CD4-positive, alpha-beta T cell treated with Interferon alpha-2 for 1 hour (primary cell): Measurements from ENCODE around the gene SVEP1.
"Not testable (repeated sequence)": the region's sequence is repeated elsewhere in the genome, so short reads cannot be mapped to it uniquely, and the experiment has no call there.

Experiments used
- DNase-seq, 2 donors: peaks; one replicate each; pipeline ENCODE4 v3.0.0-alpha.2; 2020 to 2022

SVEP1 gene

GRCh38 chr9:110578575-110579033 lies 937 bp downstream of the SVEP1 start:
- no peak for DNase-seq

- DNase-seq: no peak
Measured at GRCh38 chr9:110575945-110576344, 3.6 kb downstream of the SVEP1 start.

- DNase-seq: no peak
Measured at GRCh38 chr9:110575169-110575568, 4.4 kb downstream of the SVEP1 start.

DNA sequence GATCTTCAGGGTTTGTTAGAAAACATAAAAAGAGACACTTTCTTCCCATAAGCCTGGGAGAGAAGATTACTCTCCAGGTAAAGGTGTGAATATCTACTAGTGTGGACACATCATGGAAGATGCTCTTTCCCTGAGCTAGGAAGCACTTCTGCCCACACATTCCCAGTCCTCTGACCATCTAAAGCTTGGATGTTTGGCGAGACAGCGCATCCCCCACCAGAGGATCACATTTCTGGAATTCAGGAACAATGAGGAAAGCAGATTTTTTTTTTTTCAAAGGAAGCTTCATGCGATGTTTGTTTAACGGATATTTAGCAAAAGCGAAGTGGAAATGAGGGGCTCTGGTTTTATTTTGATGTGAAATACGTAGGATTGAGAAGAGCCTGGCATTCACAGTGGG lies 6.2 kb downstream of the SVEP1 start:
- DNase-seq: no peak

- DNase-seq: no peak
Measured at GRCh38 chr9:110571801-110572483, 7.6 kb downstream of the SVEP1 start.

- no peak for DNase-seq
Measured at GRCh38 chr9:110566156-110566555, 13.4 kb downstream of the SVEP1 start.

DNA sequence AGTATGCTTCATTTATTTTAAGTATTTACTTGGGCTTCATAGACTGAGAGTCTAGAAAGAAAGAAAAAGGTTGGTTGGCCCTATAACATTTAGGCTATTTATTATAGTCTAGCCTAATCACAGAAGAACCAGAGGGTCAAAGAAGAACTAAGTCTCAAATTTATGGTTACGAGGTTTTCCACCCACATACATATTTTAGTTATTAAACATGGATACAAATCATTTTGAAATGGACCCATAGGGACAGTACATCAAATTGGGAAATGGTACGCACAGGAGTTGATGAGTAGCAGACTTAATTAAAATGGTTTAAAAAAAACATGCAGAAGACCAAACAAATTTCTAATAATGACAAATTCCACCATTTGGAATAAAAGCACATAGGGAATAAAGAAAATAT lies 17.7 kb downstream of the SVEP1 start:
- no peak for DNase-seq

- no peak for DNase-seq
Measured at GRCh38 chr9:110559869-110560268, 19.7 kb downstream of the SVEP1 start.

- DNase-seq: no peak
Measured at GRCh38 chr9:110555551-110556331, 23.8 kb downstream of the SVEP1 start.

DNA sequence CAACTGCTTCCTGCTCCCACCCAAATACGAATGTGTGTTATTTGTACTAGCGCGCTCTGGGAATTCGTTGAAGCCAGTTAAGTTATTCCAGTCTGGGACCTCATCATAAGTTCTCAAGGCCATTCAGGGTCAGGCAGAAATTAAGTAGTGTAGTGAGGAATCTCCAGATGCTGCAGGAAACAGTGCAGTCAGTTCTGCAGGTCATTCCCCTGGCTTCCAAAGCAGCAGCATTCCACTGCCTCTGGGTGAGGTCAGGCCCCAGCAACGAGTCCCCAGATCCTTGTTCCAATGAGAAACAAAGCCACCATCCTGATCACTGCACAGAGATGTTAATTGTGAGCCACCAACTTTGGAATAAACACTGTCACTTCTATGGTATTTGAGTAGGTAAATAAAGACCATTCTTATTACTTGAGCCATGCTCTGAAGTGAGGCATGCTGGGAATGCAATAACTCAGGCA lies 33.1 kb downstream of the SVEP1 start:
- DNase-seq: no peak

DNA sequence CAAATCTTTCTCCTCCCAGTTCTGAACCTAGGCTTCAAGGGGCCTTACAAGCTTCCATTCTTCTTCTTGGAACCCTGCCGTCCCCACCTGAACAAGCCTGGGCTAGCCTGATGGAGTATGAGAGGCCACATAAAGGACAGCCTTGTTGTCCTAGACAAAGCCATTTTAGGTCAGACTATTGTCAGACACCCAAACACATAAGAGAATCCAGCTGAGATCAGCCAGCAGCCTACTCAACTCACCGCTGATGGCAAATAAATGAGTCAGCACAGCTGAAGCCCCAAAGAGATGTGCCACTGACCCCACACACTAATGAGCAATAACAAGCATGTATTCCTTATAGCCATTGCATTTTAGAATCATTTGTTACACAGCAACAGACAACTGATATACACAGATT lies 33.8 kb downstream of the SVEP1 start:
- DNase-seq: no peak

DNA sequence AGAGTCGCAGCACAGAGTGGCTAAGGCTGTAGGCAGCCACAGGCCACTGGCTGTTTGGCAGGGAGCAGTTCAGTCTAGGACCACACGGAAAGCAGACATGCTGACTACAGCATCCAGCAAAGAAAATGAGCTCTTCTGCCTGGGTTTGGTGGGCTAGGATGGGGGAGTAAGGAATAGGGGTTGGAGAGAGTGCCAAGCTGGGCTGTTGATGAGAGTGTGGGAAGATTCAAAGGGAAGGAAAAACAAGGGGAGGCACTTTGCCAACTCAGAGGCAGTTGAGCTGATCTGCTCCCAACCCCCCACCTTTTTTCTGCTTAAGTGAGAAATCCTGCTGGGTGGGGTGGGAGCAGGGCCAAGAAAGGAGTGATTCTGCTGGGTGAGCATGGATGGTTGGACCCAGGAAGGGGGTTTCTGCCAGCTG lies 35.9 kb downstream of the SVEP1 start:
- DNase-seq: no peak

DNA sequence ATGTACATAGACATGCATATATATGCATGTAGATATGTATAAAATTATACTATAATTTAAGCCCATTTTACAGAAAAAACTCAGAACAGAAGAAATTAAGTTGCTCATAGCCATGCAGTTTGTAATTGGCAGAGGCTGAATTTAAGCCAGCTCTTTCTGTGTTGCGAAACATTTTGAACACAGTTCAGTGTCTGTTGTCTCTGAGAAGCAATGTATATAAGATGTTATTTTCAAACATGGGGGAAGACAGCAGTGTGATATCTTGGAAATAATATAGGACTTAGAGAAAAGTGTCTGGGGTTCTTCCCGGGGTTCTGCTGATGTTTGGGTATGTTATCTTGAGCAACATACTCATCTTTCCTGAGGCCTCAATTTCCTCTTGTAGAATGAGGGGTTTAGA lies 37.6 kb downstream of the SVEP1 start:
- no peak for DNase-seq

DNA sequence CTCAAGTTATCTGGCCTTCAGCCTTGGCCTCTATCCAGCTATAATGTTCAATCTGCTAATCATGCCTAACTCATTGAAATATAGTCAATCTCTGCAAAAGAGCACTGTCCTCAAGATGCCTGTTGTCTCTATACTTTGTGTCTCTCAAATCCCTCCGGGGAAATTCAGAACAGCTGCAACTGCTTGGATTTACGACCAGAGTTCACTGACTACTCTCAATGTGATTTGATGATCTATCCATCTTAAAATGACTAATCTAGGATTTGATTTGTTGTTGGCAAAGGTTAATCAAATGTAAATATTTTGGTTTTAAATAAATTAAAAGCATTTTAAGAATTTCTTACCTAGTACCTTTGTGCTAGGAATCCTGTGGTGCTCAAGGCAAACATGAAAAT lies 40.9 kb downstream of the SVEP1 start:
- no peak for DNase-seq

GRCh38 chr9:110537841-110538646 lies 41.5 kb downstream of the SVEP1 start:
- no peak for DNase-seq

DNA sequence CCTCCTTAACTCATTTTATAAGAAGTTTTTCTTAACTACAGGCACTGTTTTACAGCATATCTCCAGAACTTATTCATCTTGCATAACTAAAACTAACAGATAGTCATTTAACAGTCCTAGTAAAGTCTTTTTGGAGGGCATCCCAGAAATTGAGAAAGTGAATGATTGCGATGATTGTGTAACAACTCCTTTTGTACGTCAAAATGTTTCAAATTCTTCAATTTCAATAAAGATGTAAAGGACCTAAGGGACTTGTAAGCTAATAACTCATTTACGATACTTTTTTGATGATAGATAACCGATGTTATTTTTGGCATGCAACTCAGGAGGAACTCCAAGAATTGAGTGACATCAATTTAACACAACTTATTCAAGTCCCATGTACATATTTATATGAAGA lies 42.7 kb downstream of the SVEP1 start:
- DNase-seq: no peak

DNA sequence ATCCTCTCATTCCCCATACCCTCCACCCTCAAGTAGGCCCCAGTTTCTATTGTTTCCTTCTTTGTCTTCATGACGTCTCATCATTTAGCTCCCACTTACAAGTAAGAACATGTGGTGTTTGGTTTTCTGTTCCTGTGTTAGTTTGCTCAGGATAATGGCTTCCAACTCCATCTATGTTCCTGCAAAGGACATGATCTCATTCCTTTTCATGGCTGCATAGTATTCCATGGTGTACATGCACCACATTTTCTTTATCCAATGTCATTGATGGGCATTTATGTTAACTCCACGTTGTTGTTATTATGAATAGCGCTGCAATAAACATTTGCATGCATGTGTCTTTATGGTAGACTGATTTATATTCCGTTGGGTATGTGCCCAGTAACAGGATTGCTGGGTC lies 45.4 kb downstream of the SVEP1 start:
- not testable (repeated sequence) for DNase-seq

GRCh38 chr9:110532908-110533665 lies 46.5 kb downstream of the SVEP1 start:
- DNase-seq: no peak

GRCh38 chr9:110531776-110532175 lies 47.8 kb downstream of the SVEP1 start:
- no peak for DNase-seq

DNA sequence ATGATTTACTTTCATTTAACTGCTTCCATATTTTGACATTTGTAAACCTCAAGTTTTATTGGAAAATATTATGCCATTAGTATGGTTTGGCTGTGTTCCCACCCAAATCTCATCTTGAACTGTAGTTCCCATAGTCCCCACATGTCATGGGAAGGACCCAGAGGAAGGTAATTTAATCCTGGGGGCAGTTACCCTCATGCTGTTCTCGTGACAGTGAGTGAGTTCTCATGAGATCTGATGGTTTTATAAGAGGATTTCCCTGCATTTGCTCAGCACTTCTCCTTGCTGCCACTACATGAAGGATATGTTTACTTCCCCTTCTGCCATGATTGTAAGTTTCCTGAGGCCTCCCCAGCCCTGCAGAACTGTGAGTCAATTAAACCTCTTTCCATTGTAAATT lies 48.3 kb downstream of the SVEP1 start:
- not testable (repeated sequence) for DNase-seq

DNA sequence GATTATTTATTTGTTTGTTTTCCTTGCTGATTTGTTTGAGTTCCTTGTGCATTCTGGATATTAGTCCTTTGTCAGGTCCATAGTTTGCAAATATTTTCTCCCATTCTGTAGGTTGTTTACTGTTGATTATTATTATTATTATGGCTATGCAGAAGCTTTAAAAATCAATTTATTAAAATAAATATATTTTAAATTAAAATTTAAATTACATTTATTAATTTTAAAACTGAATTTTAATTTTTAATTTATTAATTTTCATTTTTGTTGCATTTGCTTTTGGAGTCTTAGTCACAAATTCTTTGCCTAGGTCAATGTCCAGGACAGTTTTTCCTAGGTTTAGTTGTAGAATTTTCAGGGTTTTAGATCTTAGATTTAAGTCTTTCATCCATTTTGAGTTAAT lies 50.9 kb downstream of the SVEP1 start:
- no peak for DNase-seq

GRCh38 chr9:110526426-110526825 lies 53.1 kb downstream of the SVEP1 start:
- no peak for DNase-seq

DNA sequence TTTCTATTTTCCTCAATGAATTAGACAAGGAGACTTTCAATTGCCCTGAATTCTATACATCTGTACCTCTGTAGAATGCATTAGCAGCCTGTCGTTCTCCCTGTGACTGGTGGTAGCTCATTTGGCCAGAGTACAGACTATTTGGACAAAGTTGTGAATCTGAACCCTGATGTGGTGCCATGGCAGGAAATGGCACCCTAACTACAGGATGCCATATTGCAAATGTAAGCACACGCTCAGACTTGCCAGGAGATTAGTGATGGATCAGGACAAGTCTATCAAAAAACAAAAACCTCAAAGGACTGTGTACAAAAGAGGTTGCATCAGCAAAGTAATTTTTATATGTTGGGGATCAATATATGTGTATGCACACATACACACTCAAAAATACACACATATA lies 58.3 kb downstream of the SVEP1 start:
- no peak for DNase-seq
